GM18508 (cell line): ENCODE measurements around the gene SLC31A1.
"Not testable (repeated sequence)": the region's sequence is repeated elsewhere in the genome, so short reads cannot be mapped to it uniquely, and the experiment has no call there.

Source experiments
- ATAC-seq: cut with Tn5 transposase; IDR thresholded peaks from one replicate; pipeline ENCODE4 v1.9.1; 2021; ENCODE audit warnings: moderate number of reproducible peaks; ENCODE audit not compliant: insufficient read depth, unreplicated experiment

The SLC31A1 gene

GRCh38 chr9:113219969-113220368 lies 1.4 kb upstream of the SLC31A1 start:
- ATAC-seq: peak; percentile 51

- no peak for ATAC-seq
These were observed 809 bp upstream of the SLC31A1 start for GRCh38 chr9:113220467-113221002.

GRCh38 chr9:113221800-113222481 lies 597 bp downstream of the SLC31A1 start:
- ATAC-seq: no peak

- ATAC-seq: no peak
These were observed 1.1 kb downstream of the SLC31A1 start for GRCh38 chr9:113222482-113222841.

- ATAC-seq: no peak
These were observed 2.6 kb downstream of the SLC31A1 start for GRCh38 chr9:113223963-113224362.

GRCh38 chr9:113227436-113227835 lies 6.1 kb downstream of the SLC31A1 start:
- ATAC-seq: no peak

- ATAC-seq: no peak
These were observed 6.9 kb downstream of the SLC31A1 start for GRCh38 chr9:113228130-113228665.

GRCh38 chr9:113231701-113232100 lies 10.4 kb downstream of the SLC31A1 start:
- ATAC-seq: no peak

GRCh38 chr9:113235701-113236255 lies 14.4 kb downstream of the SLC31A1 start:
- not testable (repeated sequence) for ATAC-seq

GRCh38 chr9:113237026-113237425 lies 15.7 kb downstream of the SLC31A1 start:
- no peak for ATAC-seq

GRCh38 chr9:113238202-113238858 lies 17.0 kb downstream of the SLC31A1 start:
- no peak for ATAC-seq

- ATAC-seq: no peak
These were observed 17.5 kb downstream of the SLC31A1 start for GRCh38 chr9:113238859-113239232.

GRCh38 chr9:113241161-113241560 lies 19.8 kb downstream of the SLC31A1 start:
- ATAC-seq: no peak

GRCh38 chr9:113244556-113244955 lies 23.2 kb downstream of the SLC31A1 start:
- ATAC-seq: no peak

- no peak for ATAC-seq
These were observed 24.6 kb downstream of the SLC31A1 start for GRCh38 chr9:113245894-113246293.

GRCh38 chr9:113246928-113247327 lies 25.6 kb downstream of the SLC31A1 start:
- ATAC-seq: no peak

- ATAC-seq: no peak
These were observed 26.3 kb downstream of the SLC31A1 start for GRCh38 chr9:113247640-113248039.

GRCh38 chr9:113249661-113250060 lies 28.3 kb downstream of the SLC31A1 start:
- ATAC-seq: not testable (repeated sequence)

- no peak for ATAC-seq
These were observed 29.5 kb downstream of the SLC31A1 start for GRCh38 chr9:113250807-113251206.

GRCh38 chr9:113254991-113255390 lies 33.6 kb downstream of the SLC31A1 start:
- ATAC-seq: no peak

- no peak for ATAC-seq
These were observed 34.1 kb downstream of the SLC31A1 start for GRCh38 chr9:113255438-113255837.
